MG63 (cell line): Measurements from ENCODE around the gene NRIP2. TPM values are rescaled to one million over a fixed set of nuclear protein-coding genes. Genes with fewer than 3 reads are reported as not detected.

Experiments
- DNase-seq: peaks from one replicate; pipeline ENCODE4 v3.0.0-alpha.2; 2020
- H3K27me3 ChIP-seq: fragments of 250-450 bp; sonication (Bioruptor Pico); 2 replicates; pipeline ENCODE4 v1.5.1; 2020; ENCODE audit warnings: mild to moderate bottlenecking, moderate library complexity
- H3K36me3 ChIP-seq: fragments of 250-450 bp; sonication (Bioruptor Pico); 2 replicates; pipeline ENCODE4 v1.5.1; 2020; ENCODE audit warnings: mild to moderate bottlenecking, moderate library complexity
- H3K4me3 ChIP-seq: fragments of 250-450 bp; sonication (Bioruptor Pico); 2 replicates; pipeline ENCODE4 v1.5.1; 2020; ENCODE audit warnings: mild to moderate bottlenecking, moderate library complexity
- H3K9me3 ChIP-seq: fragments of 250-450 bp; sonication (Bioruptor Pico); 2 replicates; pipeline ENCODE4 v1.5.1; 2020; ENCODE audit warnings: mild to moderate bottlenecking, moderate library complexity
- total RNA-seq: library from RNA; depleted of rRNA; stranded (reverse); fragments of >200 nt; shearing (Covaris generic); gene quantifications from 2 replicates; pipeline ENCODE4 v1.2.3, GENCODE V29; 2014; ENCODE audit warnings: low replicate concordance

The NRIP2 gene
- total RNA-seq, 1 experiment from 2014 or later: not detected

DNA sequence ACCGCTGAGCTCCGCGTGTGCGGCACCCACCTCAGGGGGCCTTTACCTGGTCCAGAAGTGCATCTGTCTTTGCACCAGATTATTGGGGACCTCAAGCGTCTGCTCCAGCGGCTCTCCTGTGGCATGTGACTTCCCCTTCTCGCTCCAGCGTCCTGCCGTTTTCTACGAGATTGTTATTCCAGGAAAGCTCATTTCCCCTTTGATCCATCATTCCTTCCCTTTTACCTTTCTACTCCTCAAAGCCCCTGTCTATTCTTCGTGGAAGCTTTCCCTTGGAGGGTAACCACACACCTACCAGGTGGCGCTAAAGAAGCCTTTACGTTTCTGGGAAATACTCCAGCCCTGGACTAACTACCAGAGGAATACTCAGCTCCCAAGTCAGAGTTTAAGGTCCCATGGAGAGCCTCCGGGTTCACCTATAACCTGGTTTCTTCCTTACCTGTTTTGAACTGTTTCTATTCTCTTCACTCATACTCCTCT lies 38.6 kb downstream of the NRIP2 start:
- peaks cover 54% of the 10 kb centered on the region for H3K36me3 ChIP-seq
- DNase-seq: no peak
- H3K27me3 ChIP-seq: no peaks in the 10 kb centered on the region
- H3K4me3 ChIP-seq: peak overlapping the region; percentile 66
- no peaks in the 10 kb centered on the region for H3K9me3 ChIP-seq

DNA sequence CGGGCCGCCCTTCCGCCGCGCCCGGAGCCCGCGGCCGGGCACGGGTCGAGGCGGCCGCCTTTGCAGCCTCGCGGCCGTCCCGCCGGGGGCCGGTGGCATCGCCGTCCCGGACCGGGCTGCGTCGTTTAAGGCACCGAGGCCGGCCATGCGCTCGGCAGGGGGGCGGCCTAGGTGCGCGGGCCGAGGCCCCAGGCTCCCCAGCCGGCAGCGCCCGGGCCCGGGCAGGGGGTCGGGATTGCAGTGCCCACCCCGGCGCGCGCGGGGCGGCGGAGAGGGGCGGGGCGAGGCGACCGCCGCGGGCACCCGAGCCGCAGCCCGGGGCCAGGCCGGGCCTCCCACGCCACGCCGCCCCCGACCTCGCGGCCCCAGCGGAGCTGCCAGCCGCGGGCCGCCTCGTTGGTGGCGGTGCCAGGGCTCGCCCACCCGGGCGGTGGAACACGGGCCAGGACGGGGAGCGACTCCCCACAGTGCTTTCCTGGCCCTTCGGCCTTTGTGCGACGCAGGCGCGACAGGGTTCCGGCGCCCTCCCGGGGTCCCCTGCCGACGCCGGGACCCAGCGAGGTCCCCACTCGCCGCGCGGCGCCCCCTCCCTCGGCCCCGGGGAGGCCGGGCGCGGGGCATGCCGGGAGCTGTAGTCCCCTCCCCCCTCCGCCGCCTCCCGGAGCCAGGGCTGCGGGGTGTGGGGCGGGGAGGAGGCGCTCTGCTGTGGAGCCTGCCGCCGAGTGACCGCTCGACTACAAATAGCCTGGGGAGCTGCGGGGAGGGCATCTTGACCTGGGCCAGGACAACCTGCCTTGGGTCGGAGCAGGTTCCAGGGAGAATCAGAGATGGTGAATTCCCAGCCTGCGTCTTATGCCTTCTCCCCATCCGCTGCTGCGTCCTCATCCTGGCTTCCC lies 39.3 kb downstream of the NRIP2 start:
- H3K27me3 ChIP-seq: no peaks in the 10 kb centered on the region
- H3K4me3 ChIP-seq: peak overlapping the region; percentile 66
- peaks cover 47% of the 10 kb centered on the region for H3K36me3 ChIP-seq
- H3K9me3 ChIP-seq: no peaks in the 10 kb centered on the region
- peak; percentile 78 for DNase-seq

DNA sequence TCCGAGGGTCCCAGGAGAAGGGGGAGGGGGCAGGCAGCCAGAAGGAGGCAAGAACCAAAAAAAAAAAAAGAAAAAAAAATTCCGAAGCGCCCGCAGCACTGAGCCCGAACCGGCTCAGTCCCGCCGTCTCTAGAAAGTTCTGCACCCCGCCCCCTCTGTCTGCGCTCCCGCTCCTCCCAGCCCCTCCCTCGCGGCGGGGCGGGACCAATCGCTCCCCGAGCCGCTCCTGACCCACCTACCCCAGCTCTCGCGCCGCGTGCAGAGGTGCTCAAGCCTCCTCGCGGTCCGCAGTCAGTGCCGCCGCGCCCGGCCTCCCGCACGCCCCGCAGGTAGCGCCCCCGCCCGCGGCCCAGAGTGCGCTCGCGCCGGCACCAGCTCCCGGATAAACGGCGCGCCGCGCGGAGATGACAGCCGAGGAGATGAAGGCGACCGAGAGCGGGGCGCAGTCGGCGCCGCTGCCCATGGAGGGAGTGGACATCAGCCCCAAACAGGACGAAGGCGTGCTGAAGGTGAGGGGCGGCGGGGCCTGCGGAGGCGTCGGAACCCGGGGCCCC lies 40.0 kb downstream of the NRIP2 start, which contains the start of gene FKBP4:
FKBP4 (plus strand) TSS at position 235 of the 554 bp plus-strand sequence; CDS start at position 405, 170 bp downstream.
- Histone ChIP-seq H3K4me3 (peak within 1 kb of the TSS; percentile 66), H3K36me3 (peaks cover 40% of the 10 kb centered on the region), H3K9me3 (no peaks in the 10 kb centered on the region), H3K27me3 (no peaks in the 10 kb centered on the region)
- DNase-seq: peak; percentile 88

DNA sequence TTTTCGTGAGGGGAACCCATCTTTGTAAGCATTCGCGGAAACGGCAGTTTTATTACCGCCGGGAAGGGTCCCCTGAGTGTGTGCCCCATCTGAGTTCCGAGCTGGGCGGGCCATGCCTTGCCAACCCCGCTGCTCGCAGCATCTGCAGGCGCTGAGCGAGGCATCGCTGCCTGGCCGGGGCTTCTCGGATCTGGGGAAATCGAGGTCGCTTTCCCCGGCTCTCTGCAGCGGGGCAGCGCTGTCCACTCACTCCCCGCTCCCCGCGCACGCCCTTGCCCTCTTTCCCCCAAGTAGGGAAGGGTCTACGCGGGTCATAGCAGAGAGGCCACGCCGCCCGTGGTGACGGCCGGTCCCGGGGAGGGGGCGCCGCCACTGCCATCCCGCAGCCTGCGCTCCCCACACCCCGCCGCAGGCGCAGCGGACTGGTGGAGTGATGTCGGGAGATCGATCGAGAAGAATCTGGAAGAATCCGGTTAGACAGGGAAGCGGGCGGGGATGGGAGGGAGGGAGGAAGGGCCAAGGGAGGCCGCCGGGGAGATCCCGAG lies 40.6 kb downstream of the NRIP2 start:
- no peak for DNase-seq

DNA sequence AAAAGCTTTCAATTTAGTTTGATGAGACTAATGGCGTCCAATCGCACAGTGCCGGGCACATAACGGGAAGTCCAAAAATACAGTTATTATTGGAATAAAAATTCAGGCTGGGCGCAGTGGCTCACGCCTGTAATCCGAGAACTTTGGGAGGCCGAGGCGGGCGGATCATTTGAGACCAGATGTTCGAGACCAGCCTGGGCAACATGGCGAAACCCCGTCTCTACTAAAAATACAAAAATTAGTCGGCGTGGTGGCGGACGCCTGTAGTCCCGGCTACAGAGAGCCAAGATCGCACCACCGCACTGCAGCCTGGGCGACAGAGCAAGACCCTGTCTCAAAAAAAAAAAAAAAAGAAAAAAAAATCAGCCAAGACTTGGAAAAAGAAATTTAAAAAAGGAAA lies 41.3 kb downstream of the NRIP2 start:
- no peaks in the 10 kb centered on the region for H3K9me3 ChIP-seq
- H3K4me3 ChIP-seq: no peak overlapping the region
- DNase-seq: no peak
- H3K36me3 ChIP-seq: peaks cover 28% of the 10 kb centered on the region
- H3K27me3 ChIP-seq: peaks cover 8% of the 10 kb centered on the region

More for the DNA sequence above, 40.6 kb downstream of the NRIP2 start:
- Histone ChIP-seq H3K4me3 (peak overlapping the region; percentile 66), H3K27me3 (peaks cover 4% of the 10 kb centered on the region; the same call in 1 of the 2 replicates), H3K36me3 (peaks cover 35% of the 10 kb centered on the region), H3K9me3 (no peaks in the 10 kb centered on the region)

DNA sequence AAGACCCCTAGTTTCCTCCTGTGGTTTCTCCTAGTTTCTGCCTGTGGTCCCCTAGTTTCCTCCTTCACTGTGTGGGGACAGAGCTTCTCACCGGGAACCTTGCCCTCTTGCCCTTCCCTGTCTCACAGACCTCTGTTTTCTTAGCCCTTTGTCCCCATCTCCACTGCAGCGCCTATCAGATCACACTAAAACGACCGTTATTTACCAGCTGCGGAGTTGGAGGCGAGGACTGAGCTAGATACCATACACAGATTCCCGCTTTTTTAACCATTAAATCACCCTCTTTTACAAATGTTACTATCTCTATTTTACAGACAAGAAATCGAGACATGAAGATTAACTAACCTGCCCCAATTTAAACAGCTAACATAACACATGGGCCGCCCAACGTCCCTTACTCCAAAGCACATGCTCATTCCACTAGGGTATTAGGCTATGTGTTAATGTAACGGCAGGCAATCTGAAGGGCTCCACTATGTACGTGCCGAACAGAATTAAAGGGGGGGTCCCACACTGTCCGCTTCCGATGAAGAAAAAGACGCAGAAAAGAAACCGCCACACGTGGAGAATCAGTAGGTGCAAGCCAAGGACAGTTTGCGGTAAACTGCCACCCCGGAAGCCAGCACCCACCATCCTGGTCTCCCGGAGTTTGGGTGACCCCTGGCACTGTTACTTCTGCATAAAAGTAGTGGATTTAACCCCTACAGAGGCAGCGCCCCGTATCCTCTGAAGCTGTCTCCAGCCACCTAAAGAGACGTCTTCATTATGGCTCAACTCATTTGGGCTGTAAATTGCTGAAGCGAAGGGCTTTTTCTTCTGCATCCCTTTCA lies 41.9 kb downstream of the NRIP2 start:
- Histone ChIP-seq H3K4me3 (no peak overlapping the region), H3K27me3 (peaks cover 12% of the 10 kb centered on the region), H3K9me3 (no peaks in the 10 kb centered on the region), H3K36me3 (peaks cover 21% of the 10 kb centered on the region)
- DNase-seq: no peak

DNA sequence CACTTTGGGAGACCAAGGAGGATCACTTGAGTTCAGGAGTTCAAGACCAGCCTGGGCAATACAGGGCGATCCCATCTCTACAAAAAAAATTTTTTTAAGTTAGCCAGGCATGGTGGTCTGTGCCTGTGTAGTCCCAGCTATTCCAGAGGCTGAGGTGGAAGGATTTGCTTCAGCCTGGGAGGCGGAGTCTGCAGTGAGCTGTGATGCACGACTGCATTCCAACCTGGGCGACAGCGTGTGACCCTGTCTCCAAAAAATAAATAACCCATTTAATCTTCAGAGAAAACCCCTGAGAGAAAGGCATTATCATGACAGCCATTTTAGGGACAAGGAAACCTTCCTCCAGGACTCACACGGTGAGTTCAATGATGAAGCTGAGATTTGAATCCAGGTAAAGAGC lies 43.7 kb downstream of the NRIP2 start:
- Histone ChIP-seq H3K27me3 (peaks cover 20% of the 10 kb centered on the region), H3K4me3 (no peak overlapping the region), H3K9me3 (no peaks in the 10 kb centered on the region), H3K36me3 (peaks cover 3% of the 10 kb centered on the region)
- no peak for DNase-seq

DNA sequence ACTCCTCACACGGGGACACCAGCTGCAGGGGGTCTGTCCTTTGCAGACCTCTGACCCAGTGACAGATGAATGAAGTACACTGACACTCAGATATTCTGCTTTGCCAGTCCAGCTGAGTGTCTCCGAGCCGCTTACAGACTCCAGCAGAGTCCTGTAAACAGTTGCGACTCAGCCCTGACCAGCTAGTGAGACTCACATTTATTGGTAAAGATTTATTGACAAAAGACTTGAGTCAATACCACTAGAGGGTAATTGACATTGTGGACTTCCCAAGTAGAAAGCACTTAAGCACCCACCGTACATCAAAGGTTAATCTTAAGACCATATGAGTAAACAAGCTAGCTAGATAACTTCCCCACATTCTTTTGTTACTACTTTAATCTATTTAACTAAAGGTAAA lies 49.8 kb downstream of the NRIP2 start:
- H3K9me3 ChIP-seq: no peaks in the 10 kb centered on the region
- peaks cover 50% of the 10 kb centered on the region for H3K27me3 ChIP-seq
- H3K4me3 ChIP-seq: no peak overlapping the region
- DNase-seq: no peak
- H3K36me3 ChIP-seq: no peaks in the 10 kb centered on the region

DNA sequence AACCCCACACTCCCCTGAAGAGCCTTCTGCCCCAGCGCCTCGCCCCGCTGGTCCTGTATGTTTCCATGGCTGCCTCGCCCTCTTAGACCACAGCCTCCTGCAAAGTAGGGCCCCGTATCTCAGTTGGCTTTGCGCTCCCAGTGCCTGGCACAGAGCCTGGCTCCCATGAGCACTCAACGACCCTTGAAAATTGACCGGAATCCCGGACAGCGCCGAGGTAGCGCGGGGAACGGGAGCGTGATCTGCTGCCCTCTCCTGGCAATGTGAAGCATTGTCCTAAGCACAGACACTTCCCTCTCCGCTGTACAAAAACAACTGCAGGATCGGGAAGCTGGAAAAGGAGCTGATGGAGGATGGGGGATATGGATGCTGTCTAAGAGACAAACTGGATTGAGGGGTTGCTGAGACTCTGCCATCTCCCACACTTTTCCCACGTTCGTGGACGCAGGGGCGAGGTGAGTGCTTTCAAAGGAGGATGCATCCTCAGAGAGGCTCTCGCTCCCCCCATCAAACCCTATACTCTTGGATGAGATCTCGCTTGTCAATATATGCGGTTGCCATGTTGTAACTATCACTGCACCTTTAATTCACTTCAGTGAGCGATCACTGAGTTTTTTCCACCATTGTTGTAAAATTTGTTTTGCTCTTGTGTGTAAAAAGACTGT lies 50.8 kb downstream of the NRIP2 start:
- Histone ChIP-seq H3K9me3 (no peaks in the 10 kb centered on the region), H3K27me3 (peaks cover 45% of the 10 kb centered on the region), H3K36me3 (no peaks in the 10 kb centered on the region), H3K4me3 (no peak overlapping the region)
- peak; percentile 45 for DNase-seq

DNA sequence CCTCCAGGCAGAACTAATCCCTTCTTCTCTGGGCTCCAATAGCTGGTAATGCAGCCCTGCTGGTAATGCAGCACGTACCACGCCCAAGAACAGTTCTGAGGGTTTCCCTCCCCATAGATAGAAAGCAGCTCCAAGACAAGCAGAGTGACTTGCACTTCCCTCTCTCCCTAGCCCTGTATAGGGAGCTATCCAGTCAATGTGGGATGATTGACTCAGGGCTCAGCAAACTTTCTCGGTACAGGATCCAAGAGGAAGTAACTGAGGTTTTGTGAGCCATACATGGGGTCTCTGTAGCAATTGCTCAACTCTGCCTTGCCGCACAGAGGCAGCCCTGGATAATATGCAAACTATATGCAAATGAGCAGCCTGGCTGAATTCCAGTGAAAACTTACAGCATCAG lies 55.6 kb downstream of the NRIP2 start:
- Histone ChIP-seq H3K27me3 (peaks cover 15% of the 10 kb centered on the region), H3K9me3 (no peaks in the 10 kb centered on the region), H3K4me3 (no peak overlapping the region), H3K36me3 (no peaks in the 10 kb centered on the region)
- no peak for DNase-seq

DNA sequence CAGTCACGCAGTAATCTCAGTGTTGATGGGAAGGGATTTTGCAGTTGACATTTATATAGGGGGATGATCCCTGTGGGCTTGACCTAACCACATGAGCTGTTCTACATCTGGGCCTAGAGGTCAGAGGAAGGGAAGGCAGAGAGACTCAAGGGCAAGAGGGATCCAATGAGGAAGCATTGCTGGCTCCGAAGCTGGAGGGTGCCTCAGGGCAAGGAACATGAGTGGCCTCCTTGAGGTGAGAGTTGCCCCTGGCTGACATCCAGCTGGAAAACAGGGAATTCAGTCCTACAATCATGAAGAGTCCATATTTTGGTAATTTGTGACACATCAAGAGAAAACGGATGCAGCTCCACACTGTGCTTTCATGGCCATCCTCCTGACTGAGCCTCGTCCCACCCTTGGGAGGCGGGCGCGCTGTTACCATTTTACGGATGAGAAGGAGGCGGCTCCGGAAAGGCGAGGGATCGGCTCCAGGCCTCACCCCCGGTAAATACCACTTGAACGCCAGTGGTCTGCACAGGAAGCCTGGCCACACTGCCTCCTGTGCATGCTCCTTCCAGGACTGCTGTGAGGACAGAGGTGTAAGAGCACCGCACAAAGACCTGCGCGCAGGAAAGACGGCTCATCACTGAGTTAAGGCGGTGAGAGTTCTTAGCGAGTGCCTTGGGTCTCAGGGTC lies 58.6 kb downstream of the NRIP2 start:
- DNase-seq: no peak
- no peaks in the 10 kb centered on the region for H3K27me3 ChIP-seq
- no peak overlapping the region for H3K4me3 ChIP-seq
- H3K36me3 ChIP-seq: no peaks in the 10 kb centered on the region
- H3K9me3 ChIP-seq: no peaks in the 10 kb centered on the region

DNA sequence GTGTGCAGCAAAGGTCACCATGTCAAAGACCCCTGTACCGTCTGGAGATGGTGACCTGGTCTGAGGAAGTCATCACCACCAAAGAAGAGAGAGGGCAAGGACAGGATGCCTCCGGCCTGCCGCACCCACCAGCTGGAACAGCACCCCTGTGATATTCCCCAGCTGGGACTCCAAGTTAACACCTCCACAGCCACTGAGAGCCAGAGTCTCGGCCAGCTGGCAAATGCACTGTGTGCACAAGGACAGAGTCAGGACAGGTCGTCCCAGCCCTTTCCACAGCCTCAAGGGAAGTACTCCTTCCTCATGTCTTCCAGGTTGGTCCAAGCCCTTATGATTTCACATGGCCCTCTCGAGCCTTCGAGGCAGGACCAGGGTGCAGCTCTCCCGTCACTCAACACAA lies 59.4 kb downstream of the NRIP2 start:
- Histone ChIP-seq H3K4me3 (no peak overlapping the region), H3K27me3 (no peaks in the 10 kb centered on the region), H3K9me3 (no peaks in the 10 kb centered on the region), H3K36me3 (no peaks in the 10 kb centered on the region)
- DNase-seq: no peak
